ENCODE data around the gene SLC24A4. TPM values are rescaled to one million over a fixed set of nuclear protein-coding genes. Genes with fewer than 3 reads are reported as not detected.

The SLC24A4 gene
- total and polyA plus RNA-seq, 2 of the 4 experiments (the other 2 are of a cell fraction) = not detected

- peaks cover 29% of the 10 kb centered on the region for H3K27me3 ChIP-seq (ENCODE audit: control insufficient read depth, insufficient read depth, low read length)
- intact Hi-C loops (cut with micrococcal nuclease) = no loop called here
Observed at GRCh38 chr14:92351750-92352149, 28.8 kb downstream of the SLC24A4 start.

More at GRCh38 chr14:92351750-92352149, 28.8 kb downstream of the SLC24A4 start:
- Histone ChIP-seq H2BK120ac (ENCODE audit: low read depth, low read length) (no peak overlapping the region), H3K27ac (ENCODE audit: insufficient read depth, low read length) (no peak overlapping the region), H4K20me1 (ENCODE audit: insufficient read depth, low read length) (no peaks in the 10 kb centered on the region), H4K5ac (ENCODE audit: low read depth, low read length) (no peak overlapping the region), H3K4me2 (ENCODE audit: low read depth, low read length) (no peak overlapping the region), H3K4me3 (ENCODE audit: insufficient read depth, low read depth, low read length) (no peak overlapping the region), H3K79me1 (ENCODE audit: low read depth in 1 of 2, low read length in 2 of 2) (no peaks in the 10 kb centered on the region), H3K4me1 (ENCODE audit: control insufficient read depth, insufficient read depth, low read length) (no peaks in the 10 kb centered on the region), H2AFZ (replicated peaks; ENCODE audit: low read length, poor library complexity) (no peak overlapping the region), H3K18ac (ENCODE audit: low read depth, low read length) (no peak overlapping the region), H2BK15ac (ENCODE audit: low read depth, low read length) (no peak overlapping the region), H3K9me1 (ENCODE audit: insufficient read depth, low read length) (no peaks in the 10 kb centered on the region), H2BK20ac (ENCODE audit: low read depth, low read length) (no peak overlapping the region), H4K91ac (ENCODE audit: insufficient read depth, low read depth, low read length) (no peak overlapping the region), H3K23ac (ENCODE audit: low read depth, low read length) (no peak overlapping the region), H2AK9ac (replicated peaks; ENCODE audit: low read depth, low read length, poor library complexity) (no peak overlapping the region), H3K4ac (ENCODE audit: low read depth, low read length) (no peak overlapping the region), H4K8ac (ENCODE audit: low read depth in 2 of 2, low read length in 2 of 2) (no peak overlapping the region), H2AK5ac (ENCODE audit: low read depth, low read length) (no peak overlapping the region), H3K14ac (replicated peaks; ENCODE audit: low read depth, low read length) (no peak overlapping the region), H2BK5ac (ENCODE audit: low read depth, low read length, poor library complexity, severe bottlenecking) (no peak overlapping the region), H3K9ac (ENCODE audit: low read depth, low read length) (no peak overlapping the region), H3K9me3 (ENCODE audit: control insufficient read depth, insufficient read depth, low read length) (no peaks in the 10 kb centered on the region), H3K36me3 (ENCODE audit: control insufficient read depth, insufficient read depth, low read length) (no peaks in the 10 kb centered on the region), H3K56ac (ENCODE audit: extremely low read depth, insufficient read depth, low read length) (no peak overlapping the region)
- no peak for DNase-seq
- 29% methylated on average over 1 of the region's 1 CpG; no CpG with 5 or more reads in 1 of the 2 experiments for WGBS, 2 experiments (ENCODE audit: extremely low coverage in 2 of 2, insufficient read length in 1 of 2)
- no peak for ATAC-seq (ENCODE audit: low read depth)
- BruUV-seq (replicated peaks) = no TSS peak
- POLR2A ChIA-PET (ENCODE audit: unreplicated experiment) = no interaction called here
- TF ChIP-seq ELK1 (IDR thresholded peaks at IDR 0.05; ENCODE audit: borderline replicate concordance, low read depth, low read length) (no peak), CHD1 (IDR thresholded peaks at IDR 0.05; ENCODE audit: low read depth, low read length) (no peak), USF2 (IDR thresholded peaks at IDR 0.05; ENCODE audit: low read depth, low read length) (no peak), MAZ (IDR thresholded peaks at IDR 0.05; ENCODE audit: borderline replicate concordance, low read depth, low read length) (no peak), MAFK (IDR thresholded peaks at IDR 0.05; ENCODE audit: low read depth, low read length) (no peak), SMC3 (IDR thresholded peaks at IDR 0.05; ENCODE audit: low read depth, low read length) (no peak), RAD21 (IDR thresholded peaks at IDR 0.05; ENCODE audit: low read length) (no peak)
- dilution Hi-C loops (cut with HindIII; ENCODE audit: low sequenced_read_pairs, unreplicated experiment) (no loop called here), in situ Hi-C loops (cut with MboI; ENCODE audit: low sequenced_read_pairs) (no loop called here)
- CTCF ChIA-PET = interaction anchor here (1.1 kb wide), 1 partner anchor 14 kb away, joined by 3 read pairs; no protein-coding TSS in a partner anchor

Data from IMR-90 (cell line).